Stimulated activated CD8-positive, alpha-beta memory T cell treated with anti-CD3 and anti-CD28 coated beads, Interleukin-4, amount 100 ng/mL, for 48 hours (primary cell): ENCODE measurements around the gene NFASC.

Source experiments
- DNase-seq: peaks from one replicate; pipeline ENCODE4 v3.0.0-alpha.2; 2020

Gene NFASC

DNA sequence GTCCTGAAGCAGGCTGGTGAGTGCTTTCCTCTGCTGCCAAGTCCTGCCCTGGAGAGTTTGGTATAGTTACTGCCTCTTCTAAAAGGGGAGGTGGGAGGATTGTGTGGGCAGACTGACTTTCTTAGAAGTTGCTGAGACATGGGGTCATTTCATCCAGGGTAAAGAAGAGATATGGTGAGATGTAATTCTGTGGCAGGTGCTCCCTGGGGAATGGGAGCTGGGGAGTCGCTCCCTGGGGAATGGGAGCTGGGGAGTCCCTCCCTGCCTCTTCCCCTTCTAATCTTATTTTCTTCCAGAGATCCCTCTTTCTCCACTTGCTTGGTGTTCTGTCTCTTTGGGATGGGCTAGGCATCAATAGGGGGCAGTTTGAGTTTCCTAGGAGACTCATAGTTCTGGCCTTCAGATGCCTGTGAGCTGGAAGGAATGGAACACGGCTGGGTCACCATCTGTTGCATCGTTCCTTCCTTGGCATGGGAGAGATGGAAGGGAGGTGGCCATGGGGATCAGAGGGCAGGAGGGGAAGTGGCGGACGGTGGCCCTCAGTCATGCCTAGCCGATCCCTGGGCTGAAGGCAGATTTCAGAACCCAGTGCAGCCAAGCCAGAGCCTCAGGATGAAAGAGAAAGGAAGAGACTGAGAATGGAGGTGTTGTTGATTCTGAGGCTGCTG is 59.0 kb downstream of the NFASC start:
- no peak for DNase-seq

DNA sequence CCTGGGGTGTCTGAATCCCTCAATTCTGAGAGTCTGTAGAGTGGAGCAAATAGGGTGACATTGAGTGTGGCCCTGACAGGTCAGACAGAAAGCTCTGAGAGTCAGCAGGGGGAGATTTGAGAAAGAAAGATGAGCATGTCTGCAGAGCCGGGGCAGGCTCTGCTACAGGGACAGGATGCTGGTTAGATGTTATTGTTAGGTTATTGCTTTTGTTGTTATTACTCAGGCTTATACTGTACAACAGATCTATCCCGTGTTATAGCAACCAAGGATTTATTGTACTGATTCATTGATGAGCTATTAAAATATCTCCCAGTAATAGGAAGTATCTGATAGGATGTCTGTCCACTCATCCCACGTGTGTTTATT is 59.5 kb downstream of the NFASC start:
- no peak for DNase-seq

DNA sequence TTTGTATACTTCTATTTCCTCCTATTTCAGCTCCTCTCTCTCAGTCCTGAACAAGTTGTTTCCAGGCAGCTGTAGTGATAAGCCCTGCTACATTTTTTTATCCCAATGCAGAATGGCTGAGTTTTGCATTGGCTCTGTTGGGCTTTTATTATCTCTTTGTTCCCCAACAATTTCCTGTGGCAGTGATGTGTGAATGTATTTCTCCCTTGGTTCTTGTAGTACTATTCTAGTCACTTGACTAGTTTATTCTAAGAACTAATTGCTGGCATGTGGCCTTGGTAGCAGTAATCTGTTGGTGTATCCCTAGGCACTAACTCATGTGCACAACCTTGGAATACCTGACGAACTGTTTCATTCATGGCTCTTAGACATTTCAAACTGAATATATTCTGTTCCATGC is 60.7 kb downstream of the NFASC start:
- DNase-seq: no peak

DNA sequence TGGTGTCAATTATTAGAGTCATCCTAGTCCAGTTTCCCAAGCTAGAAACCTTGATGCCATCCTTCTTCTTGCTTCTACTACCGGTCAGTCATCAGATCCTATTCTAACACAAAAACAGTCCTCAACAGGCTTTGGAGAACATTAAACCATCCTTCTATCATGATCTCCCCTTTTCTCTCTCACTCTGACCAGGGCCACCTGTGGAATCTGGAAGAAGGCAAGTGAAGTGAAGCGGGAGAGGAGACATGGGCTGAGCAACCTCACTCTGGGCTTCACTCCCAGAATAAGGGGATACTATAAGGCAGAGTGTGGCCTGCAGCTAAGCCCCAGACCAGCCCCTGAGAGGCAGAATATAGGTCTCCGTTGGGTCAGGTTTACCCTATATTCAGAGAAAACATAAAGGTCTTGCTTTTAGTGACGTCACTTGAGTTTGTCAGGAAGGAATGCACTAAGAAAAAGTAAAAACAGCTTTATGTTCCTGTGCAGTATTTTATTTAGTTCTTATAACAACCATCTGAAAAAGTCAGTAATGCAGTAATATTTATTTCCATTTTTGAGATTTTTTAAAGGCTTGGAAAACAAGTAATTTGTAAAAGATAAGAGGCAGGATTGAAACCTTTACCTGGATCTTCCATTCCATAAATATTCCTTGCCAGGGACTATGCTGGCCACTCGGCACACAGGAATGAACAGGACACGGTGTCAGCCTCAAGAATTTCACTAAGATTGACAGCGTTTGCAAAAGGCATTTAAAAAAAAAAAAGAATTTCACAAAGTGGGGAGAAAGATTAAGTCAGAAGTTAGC is 61.3 kb downstream of the NFASC start:
- DNase-seq: no peak

DNA sequence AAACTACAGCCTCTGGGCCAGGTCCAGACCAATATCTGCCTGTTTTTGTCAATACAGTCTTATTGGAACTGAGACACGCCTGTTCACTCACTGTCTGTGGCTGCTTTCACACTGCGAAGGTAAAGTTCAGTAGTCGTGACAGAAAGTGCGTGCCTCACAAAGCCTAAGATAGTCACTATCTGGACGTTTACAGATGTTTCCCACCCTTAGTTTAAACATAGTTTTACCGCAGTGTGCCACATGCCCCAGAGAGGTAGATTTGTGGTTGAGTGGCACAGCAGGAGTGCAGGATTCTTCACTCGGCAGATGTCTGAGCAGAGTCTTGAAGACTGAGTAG is 61.9 kb downstream of the NFASC start:
- no peak for DNase-seq

DNA sequence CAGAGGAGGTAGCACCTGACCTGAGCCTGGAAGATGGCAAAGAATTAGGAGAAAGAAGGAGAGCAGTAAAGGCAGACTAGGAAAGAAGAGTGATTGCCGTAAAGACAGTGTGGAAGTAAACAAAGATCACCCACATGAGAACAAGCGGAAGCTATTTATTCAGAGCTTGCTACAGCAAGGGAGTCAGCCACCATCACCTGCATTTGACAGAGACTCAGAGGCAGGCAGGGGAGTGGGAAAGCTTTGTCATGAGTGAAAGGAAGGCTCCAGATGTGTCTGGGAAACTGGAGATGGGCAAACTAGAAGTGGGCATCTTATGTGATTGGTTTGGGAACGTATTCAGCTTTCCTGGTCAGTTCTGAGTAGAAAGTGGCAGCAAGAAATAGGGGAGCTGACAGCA is 64.5 kb downstream of the NFASC start:
- no peak for DNase-seq

DNA sequence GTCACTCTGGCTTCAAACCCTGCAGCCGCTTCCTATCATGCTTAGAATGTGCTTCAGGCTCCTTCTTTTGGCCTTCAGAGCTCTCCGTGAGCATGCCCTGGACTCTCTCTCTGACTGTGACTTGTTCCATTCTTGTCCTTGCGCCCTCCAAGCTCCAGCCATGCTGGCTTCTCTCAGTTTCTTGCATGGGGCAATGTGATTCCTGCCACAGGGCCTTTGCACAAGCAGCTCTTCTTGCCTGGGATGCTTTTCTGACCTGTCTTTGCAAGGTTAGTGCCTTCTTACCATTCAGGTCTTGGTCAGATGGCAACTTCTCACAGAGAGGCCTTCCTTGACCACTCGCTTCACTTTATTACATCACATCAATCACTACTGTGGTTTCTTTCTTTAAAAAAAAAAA is 66.1 kb downstream of the NFASC start:
- no peak for DNase-seq

DNA sequence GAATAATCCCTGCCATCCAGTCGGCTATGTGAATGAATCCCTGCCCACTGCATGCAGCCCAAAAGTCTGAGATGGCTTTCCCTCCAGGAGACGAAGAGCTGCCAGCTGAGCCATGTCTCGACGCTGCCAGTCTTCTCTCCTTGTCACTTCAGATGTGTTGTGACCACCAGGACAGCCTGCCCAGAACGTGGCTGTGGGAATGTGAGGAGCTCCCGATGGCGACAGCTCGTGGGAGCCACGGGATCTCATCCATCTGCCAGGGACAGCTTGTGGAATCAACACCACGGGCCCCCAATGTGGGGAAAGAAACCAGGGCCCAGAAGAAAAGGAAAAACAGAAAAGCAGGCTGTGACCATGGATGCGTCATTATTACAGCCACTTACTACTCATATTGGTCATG is 67.2 kb downstream of the NFASC start:
- DNase-seq: no peak

DNA sequence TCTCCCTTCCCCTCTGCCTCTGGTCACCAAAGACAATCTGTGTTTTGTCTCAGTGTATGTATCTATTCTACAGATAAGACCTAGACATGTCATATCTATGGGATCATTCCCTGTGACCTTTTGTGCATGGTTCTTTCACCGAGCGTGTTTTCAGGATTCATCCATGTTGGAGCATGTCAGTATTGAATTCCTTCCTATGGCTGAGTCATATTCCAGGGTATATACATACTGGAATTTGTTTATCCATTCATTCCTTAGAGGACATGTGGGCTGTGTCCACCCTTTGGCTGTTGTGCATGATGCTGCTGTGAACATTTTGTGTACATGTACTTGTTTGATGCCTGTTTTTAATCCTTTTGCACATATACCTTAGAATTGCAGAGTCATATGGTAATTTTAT is 69.9 kb downstream of the NFASC start:
- no peak for DNase-seq

DNA sequence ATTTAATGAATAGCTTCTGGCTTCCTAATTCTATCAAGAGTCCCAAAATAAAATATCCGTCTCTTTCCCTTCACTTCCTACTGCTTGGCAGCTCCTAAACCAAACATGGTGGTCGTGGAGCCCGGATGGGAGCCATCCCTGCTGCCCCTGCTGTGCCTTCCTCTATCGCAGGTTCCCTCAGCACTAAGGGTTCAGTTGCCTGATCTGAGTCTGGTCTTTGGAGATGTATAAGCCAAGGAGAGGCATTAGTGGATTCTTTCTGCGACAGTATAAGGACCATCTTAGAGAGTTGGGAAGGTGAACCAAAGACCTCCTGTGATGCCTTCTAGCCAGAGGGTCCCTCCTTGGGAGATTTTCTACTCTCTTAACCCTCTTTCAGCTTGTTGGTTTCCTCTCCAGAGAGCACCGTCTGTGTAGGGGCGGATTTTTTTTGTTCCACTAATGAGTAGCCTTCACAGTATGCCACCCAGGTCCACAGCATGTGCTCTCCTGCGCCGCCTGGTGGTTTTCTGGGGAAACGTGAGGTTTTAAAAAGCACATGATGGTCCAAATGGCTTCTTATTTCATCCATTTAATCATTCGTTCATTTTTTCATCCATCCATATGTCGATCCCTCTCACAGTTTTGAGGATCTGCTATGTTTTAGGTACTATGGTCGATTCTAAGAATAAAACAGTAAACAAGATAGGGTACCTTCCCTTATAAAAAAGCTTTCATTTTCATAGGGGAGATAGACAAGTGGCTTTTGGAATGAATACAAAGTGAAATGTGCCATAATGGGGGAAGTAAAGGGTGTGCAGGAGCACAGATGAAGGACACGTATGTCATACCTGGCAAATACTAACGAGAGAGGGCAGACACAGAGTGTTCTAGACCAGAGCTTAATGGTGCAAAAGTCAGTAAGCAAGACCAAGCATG is 71.0 kb downstream of the NFASC start:
- peak; percentile 80 for DNase-seq

DNA sequence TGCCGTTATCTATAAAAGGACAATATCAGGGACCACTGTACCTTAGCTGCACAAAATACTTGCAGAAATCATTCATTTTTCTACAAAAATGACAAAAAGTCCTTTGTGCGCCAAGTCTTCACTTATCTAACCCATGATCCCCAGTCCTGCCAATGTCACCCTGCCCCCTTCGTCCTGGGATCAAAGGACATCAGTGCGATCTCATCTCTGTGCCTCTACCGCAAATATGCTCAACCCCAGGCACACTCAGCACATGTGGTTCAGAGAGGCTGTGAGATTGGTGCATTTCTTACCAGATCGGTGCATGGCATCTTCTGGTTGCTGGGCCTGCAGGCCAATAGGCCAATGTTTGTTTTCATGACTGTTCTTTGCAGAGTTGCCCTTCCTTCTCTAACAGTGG is 72.8 kb downstream of the NFASC start:
- DNase-seq: no peak

DNA sequence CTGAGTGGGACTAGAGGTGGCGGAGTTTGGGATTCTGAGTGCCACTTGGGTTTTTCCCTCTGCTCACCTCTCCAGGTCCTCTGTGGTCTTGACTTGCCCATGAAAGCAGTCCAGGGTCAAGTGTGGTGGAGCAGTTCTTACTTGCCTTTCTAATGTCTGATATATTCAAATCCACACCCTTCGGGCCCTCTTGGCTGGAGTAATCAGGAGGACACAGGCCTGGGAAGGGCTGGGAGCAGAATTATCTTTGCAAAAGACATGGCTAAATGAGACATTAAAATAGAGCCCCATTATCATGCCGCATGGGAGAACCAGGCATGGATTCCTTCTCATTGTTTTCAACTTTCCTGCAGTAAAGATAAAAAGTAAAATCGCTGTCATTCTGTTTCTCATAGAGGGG is 74.0 kb downstream of the NFASC start:
- DNase-seq: no peak

DNA sequence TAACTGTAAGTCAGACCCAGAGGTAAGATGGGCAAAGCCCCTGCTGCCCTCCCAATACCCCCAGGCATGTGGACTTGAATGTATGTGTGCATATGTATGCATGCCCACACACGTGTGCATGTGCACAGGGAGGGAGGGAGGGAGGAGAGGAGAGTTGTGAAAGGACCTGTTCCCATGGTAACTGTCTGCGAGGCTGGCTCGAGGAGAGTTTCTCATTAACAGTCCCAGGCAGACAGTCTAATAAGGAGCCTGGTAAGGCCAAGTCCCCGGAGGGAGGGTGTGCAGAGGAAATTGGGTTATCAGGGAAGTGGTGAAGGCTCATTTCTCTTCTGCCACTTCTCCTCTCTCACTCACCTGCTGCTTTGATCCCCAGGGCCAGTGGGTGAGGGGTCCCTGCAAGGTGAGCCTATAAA is 74.9 kb downstream of the NFASC start:
- no peak for DNase-seq

DNA sequence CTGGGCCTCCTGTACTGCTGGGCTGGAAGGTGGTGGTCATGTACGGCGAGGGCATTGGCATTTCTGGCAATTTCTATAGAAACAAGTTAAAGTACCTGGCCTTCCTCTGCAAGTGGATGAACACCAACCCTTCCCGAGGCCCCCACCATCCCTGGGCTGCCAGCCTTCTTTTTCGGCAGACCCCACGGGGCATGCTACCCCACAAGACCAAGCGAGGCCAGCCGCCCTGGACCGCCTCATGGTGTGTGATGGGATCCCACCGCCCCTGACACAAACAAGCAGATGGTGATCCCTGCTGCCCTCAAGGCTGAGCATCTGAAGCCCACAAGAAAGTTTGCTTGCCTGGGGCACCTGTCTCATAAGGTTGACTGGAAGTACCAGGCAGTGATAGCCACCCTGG is 76.0 kb downstream of the NFASC start:
- DNase-seq: no peak

DNA sequence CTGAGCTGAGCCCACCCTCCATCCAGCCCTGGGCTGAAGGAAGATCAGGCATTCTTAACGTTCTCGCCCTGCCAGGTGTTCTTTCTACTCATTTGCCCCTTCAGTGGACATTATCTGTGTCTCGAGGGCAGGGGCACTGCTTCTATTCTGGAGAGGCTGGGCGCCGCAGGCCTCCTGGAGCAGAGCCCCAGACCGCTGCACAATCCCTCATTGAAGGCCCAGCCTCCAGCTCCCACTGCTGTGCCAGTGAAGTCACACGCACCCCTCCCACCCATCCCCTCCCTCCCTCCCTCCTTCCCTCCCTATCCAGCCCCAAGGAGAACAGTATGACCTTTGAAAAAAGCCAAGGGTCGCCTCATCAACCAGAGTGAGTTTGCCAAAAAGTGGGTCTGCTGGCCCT is 76.7 kb downstream of the NFASC start:
- DNase-seq: no peak

DNA sequence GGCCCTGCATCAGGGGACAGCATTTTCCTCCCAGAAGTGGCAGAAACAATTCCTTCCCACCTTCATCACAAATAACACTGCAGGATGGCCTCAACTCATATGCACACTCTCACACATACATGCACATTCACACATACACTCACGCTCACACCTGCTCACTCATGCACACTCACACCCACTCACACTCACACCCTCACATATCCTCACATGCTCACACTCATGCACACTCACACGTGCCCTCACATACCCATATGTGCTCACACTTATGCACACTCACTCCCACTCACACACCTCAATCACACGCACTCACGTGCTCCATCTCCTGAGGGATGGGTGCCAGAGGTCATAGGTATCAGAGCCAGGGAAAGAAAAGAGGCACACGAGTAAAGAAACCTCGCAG is 77.1 kb downstream of the NFASC start:
- DNase-seq: no peak

DNA sequence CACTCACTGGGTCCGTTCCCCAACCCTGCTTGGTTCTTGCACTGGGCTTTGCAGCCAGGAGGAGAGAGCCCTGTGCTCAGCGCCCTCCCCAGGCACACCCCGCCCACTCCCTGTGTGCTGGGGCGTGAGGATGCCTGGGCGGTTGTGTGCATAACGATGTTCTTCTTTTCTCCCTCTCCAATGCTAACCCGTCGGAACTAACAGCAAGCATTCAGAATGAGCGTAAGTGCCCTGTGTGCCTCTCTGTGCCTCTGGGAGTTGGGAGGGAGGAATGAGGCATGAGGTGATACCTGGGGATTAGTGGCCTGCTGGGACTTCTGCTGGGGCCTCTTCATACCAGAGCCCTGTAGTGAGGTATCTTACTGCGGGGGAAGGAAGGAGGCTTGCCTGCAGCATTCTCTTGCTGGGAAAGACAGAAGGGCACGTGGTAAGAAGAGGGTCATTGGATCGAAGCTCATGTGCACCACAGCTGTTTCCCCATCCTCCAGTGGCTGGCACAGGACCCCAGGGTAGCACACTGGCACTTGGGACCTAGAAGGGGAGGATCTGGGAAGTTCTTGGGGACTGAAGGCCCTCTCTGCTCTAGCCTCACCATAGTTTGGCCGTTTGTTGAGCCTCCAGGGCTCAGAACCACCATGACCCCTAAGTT is 79.8 kb downstream of the NFASC start:
- no peak for DNase-seq

DNA sequence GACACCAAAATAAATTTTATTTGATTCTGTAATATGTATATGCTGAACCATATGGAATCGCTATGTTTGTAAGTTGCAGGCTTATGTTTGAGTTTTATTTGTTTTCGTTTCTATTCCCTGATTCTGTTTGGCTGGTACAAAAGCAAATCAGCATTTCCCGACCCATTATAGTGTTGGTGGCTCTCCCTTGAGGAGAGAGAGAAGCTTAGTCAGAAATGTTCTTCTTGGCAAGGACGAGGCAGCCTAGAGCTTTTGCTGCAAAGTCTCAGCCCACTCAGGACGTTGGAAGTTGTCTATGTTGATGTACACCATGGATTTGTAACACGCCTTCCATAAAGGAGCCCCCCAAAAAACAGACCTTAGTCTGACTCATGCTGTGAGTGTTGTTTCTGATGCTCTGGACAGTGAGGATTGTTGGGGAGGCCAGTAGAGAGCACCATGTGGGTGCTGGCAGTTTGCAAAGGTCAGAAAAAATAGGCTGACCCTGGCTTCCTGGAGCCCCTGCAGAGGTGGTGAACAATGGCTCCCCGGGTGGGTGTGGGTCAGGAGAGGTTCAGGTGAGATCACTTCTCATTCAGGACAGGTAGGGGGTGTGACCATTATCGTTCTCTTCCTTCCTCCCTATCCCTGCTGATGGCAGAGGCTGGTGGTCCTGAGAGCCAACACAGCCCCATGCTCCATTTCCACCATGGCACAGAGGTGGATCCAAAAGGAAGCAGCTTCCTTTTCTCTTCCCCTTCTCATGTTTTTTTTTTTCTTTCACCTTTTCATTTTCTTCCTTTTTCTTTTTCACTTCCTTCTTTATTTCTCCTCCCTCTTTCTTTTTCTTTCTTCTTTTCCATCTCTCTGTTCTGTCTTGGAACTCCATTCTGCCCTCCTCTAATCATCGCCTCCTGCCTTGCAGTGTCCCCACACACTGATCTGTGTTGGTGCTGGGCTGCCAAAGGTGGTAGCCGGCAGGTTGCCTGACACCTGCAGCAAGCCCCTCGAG is 88.0 kb downstream of the NFASC start:
- no peak for DNase-seq

DNA sequence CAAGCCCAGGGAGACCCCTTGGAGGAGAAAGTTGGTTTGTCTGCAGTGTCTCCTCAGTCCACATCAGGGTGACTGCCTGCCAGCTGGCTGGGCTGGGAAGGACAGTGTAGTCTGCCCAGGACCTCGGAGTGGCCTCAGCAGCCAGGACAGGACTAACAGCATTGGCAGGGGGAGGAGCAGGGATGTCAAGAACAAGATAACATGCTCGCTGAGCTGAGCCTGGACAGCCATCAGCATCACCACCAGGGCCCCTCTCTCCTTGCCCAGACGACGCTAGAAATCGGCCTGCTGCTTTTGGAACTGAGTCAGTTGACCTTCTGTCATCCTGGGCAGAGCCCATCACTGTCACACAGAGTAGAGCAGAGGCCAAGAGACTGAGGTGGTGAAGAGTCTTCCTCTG is 88.7 kb downstream of the NFASC start:
- no peak for DNase-seq

DNA sequence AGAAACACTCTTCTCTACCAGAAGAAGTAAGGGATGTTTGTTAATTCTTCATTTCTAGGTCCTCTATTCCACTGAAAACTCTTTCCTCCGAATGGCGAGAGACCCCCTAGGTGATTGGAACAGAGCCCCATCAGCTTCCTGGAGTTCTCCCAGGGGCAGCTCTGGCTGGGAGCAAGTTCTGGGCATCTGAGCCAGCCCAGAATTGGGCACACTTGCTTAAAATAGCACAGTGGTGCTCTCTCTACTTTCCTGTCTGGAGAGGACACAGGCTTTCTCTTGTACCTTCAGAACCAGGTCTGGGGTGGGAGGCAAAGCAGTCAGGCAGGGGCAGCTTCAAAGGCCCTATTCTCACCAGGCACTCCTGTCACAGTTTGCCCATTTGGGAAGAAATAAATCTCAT is 89.2 kb downstream of the NFASC start:
- DNase-seq: no peak

DNA sequence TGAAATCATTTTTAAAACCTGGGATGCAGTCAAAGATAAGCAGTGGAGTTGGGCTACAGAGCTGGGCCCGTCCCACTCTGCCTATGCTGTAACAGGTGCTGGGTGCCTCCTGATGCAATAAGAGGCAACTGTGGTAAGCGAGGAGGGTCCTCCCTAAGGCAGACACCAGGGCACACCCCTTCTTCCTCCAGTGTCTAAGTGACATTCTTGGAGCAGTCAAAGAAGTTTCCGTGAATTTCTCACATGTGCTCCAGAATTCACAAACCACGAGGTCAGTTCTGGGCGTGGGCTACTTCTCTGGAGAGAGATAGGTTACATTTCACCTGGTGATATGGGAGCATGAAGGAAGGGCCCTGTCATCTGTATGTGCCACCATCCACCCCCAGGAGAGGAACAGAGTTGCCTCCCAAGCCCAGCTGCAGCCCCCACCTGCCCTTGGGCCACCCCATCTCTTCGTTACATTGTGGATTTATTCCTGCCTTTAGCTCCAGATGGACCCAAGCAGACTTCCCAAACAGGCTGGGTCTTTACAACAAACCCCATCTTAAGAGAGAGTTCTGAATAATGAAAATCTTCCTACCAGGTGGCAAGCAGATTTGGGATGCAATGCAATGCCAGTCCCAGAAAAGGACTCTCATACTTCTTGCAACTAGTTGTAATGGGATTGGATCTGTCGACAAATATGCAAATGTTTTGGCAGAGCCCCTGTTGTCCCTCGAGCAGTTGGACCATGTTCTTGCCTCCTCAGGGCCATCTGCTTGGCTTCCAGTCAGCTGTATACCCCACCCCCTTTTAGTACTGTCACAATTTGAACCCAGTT is 89.9 kb downstream of the NFASC start:
- no peak for DNase-seq
